HCT116 (cell line): Measurements from ENCODE around the gene CTSL. TPM values are rescaled to one million over a fixed set of nuclear protein-coding genes. Genes with fewer than 3 reads are reported as not detected.

Experiments used
- ATAC-seq: fragments of 200-7000 bp; cut with Tn5 transposase; 2 replicates; pipeline ENCODE4 v1.9.1; 2020; ENCODE audit warnings: mild to moderate bottlenecking, moderate library complexity
- BruUV-seq: library from RNA; stranded (reverse); fragments of 400-500 nt; replicated peaks from 2 replicates; lab custom pipeline; 2021; lab: Mats Ljungman, UMichigan
- CTCF ChIA-PET: fragments of 300-600 bp; sonication (Branson Sonifier 250); formaldehyde crosslinking; loops from one replicate; lab custom pipeline; 2021; ENCODE audit warnings: antibody characterized with exemption; lab: Charles Lee
- POLR2A ChIA-PET: fragments of 300-600, 350-600 bp; sonication (Branson Sonifier 250); formaldehyde crosslinking; loops from one replicate; lab custom pipeline; 2021; ENCODE audit warnings: antibody characterized with exemption; lab: Charles Lee
- RAD21 ChIA-PET, 2 experiments: fragments of 300-600 bp; sonication (Branson Sonifier 250); formaldehyde crosslinking; loops; one replicate each; lab custom pipeline; 2023; ENCODE audit warnings: low total read pairs in 2 of 2; ENCODE audit not compliant: uncharacterized antibody in 2 of 2, unreplicated experiment in 2 of 2, low non-redundant PET in 1 of 2; lab: Charles Lee
- DNase-seq: peaks from one replicate; pipeline ENCODE4 v3.0.0-alpha.2; 2010; ENCODE audit warnings: low read depth, low spot score
- H2AFZ ChIP-seq: fragments of 200-600 bp; shearing (Covaris generic), sonication (generic); 2 replicates; pipeline ENCODE4 v1.6.1; 2017; ENCODE audit warnings: low read depth, mixed run types, mixed read lengths, antibody characterized with exemption, low read length; ENCODE audit not compliant: poor library complexity, severe bottlenecking
- H3K27ac ChIP-seq: 2 replicates; pipeline ENCODE4 v1.5.1; 2012; ENCODE audit warnings: low read depth, low read length
- H3K27me3 ChIP-seq: fragments of 200-600 bp; sonication (generic); 2 replicates; pipeline ENCODE4 v1.6.1; 2016; ENCODE audit warnings: mixed run types, low read length, mixed read lengths; ENCODE audit not compliant: insufficient read depth
- H3K36me3 ChIP-seq, 2 experiments: fragments of 200-500 bp in 1 of 2; fragments of 200-600 bp in 1 of 2; sonication (Bioruptor generic) in 1 of 2; sonication (generic) in 1 of 2; 2 replicates each; pipeline versions ENCODE4 v1.5.1 to v1.6.1; 2014 to 2016; ENCODE audit warnings: low read length in 2 of 2, inconsistent platforms in 1 of 2, mixed read lengths in 1 of 2, mixed run types in 1 of 2; ENCODE audit not compliant: insufficient read depth in 2 of 2, control insufficient read depth in 1 of 2
- H3K4me1 ChIP-seq, 2 experiments: fragments of 200-600 bp in 1 of 2; sonication (generic) in 1 of 2; 2 replicates each; pipeline versions ENCODE4 v1.5.1 to v1.6.1; 2012 to 2017; ENCODE audit warnings: low read length in 2 of 2, inconsistent platforms in 1 of 2, mild to moderate bottlenecking in 1 of 2, mixed read lengths in 1 of 2, mixed run types in 1 of 2, moderate library complexity in 1 of 2; ENCODE audit not compliant: insufficient read depth in 2 of 2, control insufficient read depth in 1 of 2
- H3K4me2 ChIP-seq: fragments of 200-600 bp; sonication (generic); 2 replicates; pipeline ENCODE4 v1.6.1; 2017; ENCODE audit warnings: mixed run types, low read length, mixed read lengths
- H3K4me3 ChIP-seq, 2 experiments: fragments of 200-600 bp in 1 of 2; sonication (generic) in 1 of 2; replicated peaks in 1 of 2; 2 replicates each; pipeline ENCODE4 v1.5.1; 2011 to 2016; ENCODE audit warnings: low read length in 2 of 2, control low read depth in 1 of 2, low read depth in 1 of 2, mild to moderate bottlenecking in 1 of 2, mixed read lengths in 1 of 2, mixed run types in 1 of 2
- H3K79me2 ChIP-seq: fragments of 200-600 bp; sonication (generic); 2 replicates; pipeline ENCODE4 v1.6.1; 2017; ENCODE audit warnings: mild to moderate bottlenecking, mixed run types, low read length, moderate library complexity, mixed read lengths; ENCODE audit not compliant: insufficient read depth
- H3K9ac ChIP-seq: fragments of 200-600 bp; sonication (generic); 2 replicates; pipeline ENCODE4 v1.6.1; 2016; ENCODE audit warnings: low read length, mixed read lengths
- H3K9me2 ChIP-seq: fragments of 200-600 bp; sonication (generic), shearing (Covaris generic); 2 replicates; pipeline ENCODE4 v1.6.1; 2017; ENCODE audit warnings: mixed run types, mild to moderate bottlenecking, moderate library complexity; ENCODE audit not compliant: insufficient read depth
- H3K9me3 ChIP-seq, 2 experiments: fragments of 200-500 bp in 1 of 2; fragments of 200-600 bp in 1 of 2; sonication (Bioruptor generic) in 1 of 2; sonication (generic) in 1 of 2; 2 replicates each; pipeline ENCODE4 v1.6.1; 2014 to 2017; ENCODE audit warnings: low read length in 2 of 2, mixed read lengths in 2 of 2, inconsistent platforms in 1 of 2, low read depth in 1 of 2, mild to moderate bottlenecking in 1 of 2, mixed run types in 1 of 2, moderate library complexity in 1 of 2; ENCODE audit not compliant: control insufficient read depth in 1 of 2, insufficient read depth in 1 of 2
- H4K20me1 ChIP-seq: fragments of 200-600 bp; sonication (generic), shearing (Covaris generic); 2 replicates; pipeline ENCODE4 v1.6.1; 2017; ENCODE audit warnings: mixed run types, mild to moderate bottlenecking, moderate library complexity; ENCODE audit not compliant: insufficient read depth
- CBX3 ChIP-seq: IDR thresholded peaks from 2 replicates; pipeline ENCODE4 v1.6.1; 2012; ENCODE audit warnings: low read depth
- EZH2phosphoT487 ChIP-seq: fragments of 200-600 bp; IDR thresholded peaks from 2 replicates; pipeline ENCODE4 v1.6.1; 2018; ENCODE audit warnings: antibody characterized with exemption, borderline replicate concordance
- FOSL1 ChIP-seq: IDR thresholded peaks from 2 replicates; pipeline ENCODE4 v1.6.1; 2012; ENCODE audit warnings: low read depth
- JUND ChIP-seq: IDR thresholded peaks from 2 replicates; pipeline ENCODE4 v1.6.1; 2012
- POLR2AphosphoS5 ChIP-seq: IDR thresholded peaks from 2 replicates; pipeline ENCODE4 v1.6.1; 2011; ENCODE audit warnings: mild to moderate bottlenecking, low read depth, low read length, moderate library complexity
- SIN3A ChIP-seq: IDR thresholded peaks from 2 replicates; pipeline ENCODE4 v1.6.1; 2012; ENCODE audit warnings: low read depth
- SRF ChIP-seq: IDR thresholded peaks from 2 replicates; pipeline ENCODE4 v1.6.1; 2012; ENCODE audit warnings: low read depth
- ZBTB33 ChIP-seq: IDR thresholded peaks from 2 replicates; pipeline ENCODE4 v1.6.1; 2011; ENCODE audit warnings: mild to moderate bottlenecking, low read length, moderate library complexity; ENCODE audit not compliant: insufficient replicate concordance; ENCODE audit errors: extremely low read depth
- ZFX ChIP-seq: fragments of 450-650 bp; IDR thresholded peaks from 2 replicates; pipeline ENCODE4 v1.6.1; 2017
- ZNF274 ChIP-seq: fragments of 200-500 bp; sonication (Bioruptor generic); IDR thresholded peaks from 2 replicates; pipeline ENCODE4 v1.6.1; 2014; ENCODE audit warnings: mild to moderate bottlenecking, low read depth, low read length, inconsistent platforms
- intact Hi-C: fragments of 100-400 bp; cut with micrococcal nuclease; formaldehyde crosslinking; loops from 2 replicates; pipeline ENCODE4 v1.10.0; 2022
- total RNA-seq: library from RNA; stranded (reverse); gene quantifications from one replicate; pipeline ENCODE4 v1.2.1, GENCODE V29; 2021; ENCODE audit not compliant: unreplicated experiment
- TF ChIP-seq, protein P1 (sequence below), 3 experiments: fragments of 200-600 bp in 1 of 3; sonication (generic) in 1 of 3; IDR thresholded peaks in 2 of 3; conservative IDR thresholded peaks in 1 of 3; 2 replicates each; pipeline ENCODE4 v1.5.1; 2012 to 2017; ENCODE audit warnings: low read depth in 2 of 3, low read length in 2 of 3, antibody characterized with exemption in 1 of 3, borderline replicate concordance in 1 of 3, control low read depth in 1 of 3, mild to moderate bottlenecking in 1 of 3, mixed read lengths in 1 of 3, mixed run types in 1 of 3, moderate library complexity in 1 of 3; ENCODE audit not compliant: insufficient read depth in 1 of 3
- TF ChIP-seq, protein P2 (sequence below): IDR thresholded peaks from 2 replicates; pipeline ENCODE4 v1.6.1; 2012

CTSL gene
- total RNA-seq, 1 experiment from 2014 or later, result 63.1 TPM

DNA sequence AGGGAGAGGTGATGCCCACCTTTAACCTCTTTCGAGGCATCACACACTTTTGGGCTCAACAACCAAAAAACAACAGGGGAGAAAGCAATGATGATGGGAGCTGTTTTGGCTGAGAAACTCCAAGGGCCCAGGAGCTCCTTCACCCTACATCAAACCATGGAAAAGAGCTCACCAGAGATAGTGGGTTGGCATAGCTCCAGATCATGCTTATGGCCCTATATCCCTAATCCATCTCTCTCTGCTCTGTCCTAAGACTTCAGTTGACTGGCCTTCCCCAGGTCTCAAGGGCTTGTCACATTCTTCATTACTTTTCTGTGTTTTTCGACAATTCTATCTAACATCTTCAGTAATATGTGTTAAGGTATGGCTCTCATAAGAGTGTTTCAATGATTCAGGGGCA, 5.7 kb upstream of the CTSL start:
- ATAC-seq, result no peak
- intact Hi-C loops, result no loop called here
- Histone ChIP-seq H2AFZ (no peak overlapping the region), H3K9me3 (no peaks in the 10 kb centered on the region), H3K4me3 (no peak overlapping the region), H4K20me1 (no peaks in the 10 kb centered on the region), H3K4me1 (no peaks in the 10 kb centered on the region), H3K27me3 (no peaks in the 10 kb centered on the region), H3K9ac (no peak overlapping the region), H3K9me2 (no peaks in the 10 kb centered on the region), H3K27ac (no peak overlapping the region), H3K79me2 (no peaks in the 10 kb centered on the region), H3K4me2 (no peak overlapping the region), H3K36me3 (no peaks in the 10 kb centered on the region)
- no peak for DNase-seq
- POLR2A ChIA-PET, result no interaction called here
- TF ChIP-seq, protein P1, sequence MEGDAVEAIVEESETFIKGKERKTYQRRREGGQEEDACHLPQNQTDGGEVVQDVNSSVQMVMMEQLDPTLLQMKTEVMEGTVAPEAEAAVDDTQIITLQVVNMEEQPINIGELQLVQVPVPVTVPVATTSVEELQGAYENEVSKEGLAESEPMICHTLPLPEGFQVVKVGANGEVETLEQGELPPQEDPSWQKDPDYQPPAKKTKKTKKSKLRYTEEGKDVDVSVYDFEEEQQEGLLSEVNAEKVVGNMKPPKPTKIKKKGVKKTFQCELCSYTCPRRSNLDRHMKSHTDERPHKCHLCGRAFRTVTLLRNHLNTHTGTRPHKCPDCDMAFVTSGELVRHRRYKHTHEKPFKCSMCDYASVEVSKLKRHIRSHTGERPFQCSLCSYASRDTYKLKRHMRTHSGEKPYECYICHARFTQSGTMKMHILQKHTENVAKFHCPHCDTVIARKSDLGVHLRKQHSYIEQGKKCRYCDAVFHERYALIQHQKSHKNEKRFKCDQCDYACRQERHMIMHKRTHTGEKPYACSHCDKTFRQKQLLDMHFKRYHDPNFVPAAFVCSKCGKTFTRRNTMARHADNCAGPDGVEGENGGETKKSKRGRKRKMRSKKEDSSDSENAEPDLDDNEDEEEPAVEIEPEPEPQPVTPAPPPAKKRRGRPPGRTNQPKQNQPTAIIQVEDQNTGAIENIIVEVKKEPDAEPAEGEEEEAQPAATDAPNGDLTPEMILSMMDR (IDR thresholded peaks at IDR 0.05 in 2 of 3, conservative IDR thresholded peaks at IDR 0.05 in 1 of 3; ENCODE audit: borderline replicate concordance in 1 of 3, insufficient read depth in 1 of 3, low read depth in 2 of 3, low read length in 2 of 3), result no peak
- TF ChIP-seq ZNF274 (no peak), EZH2phosphoT487 (no peak), CBX3 (no peak), JUND (no peak)
- RAD21 ChIA-PET, result no interaction called here
- BruUV-seq, result no TSS peak
- CTCF ChIA-PET, result no interaction called here

GRCh38 chr9:87722393-87723088, 3.4 kb upstream of the CTSL start:
- ChIA-PET CTCF (no interaction called here), RAD21 (no interaction called here), POLR2A (no interaction called here)
- no TSS peak for BruUV-seq
- Histone ChIP-seq H3K4me2 (no peak overlapping the region), H3K36me3 (0 out of 4 replicates have a peak, but pooled peaks cover 0 to under 1% of the 10 kb centered on the region in 2 experiments), H3K9me2 (no peaks in the 10 kb centered on the region), H3K4me1 (peaks cover 7 to 14% of the 10 kb centered on the region in 2 experiments; a peak in 3 of 4 replicates), H2AFZ (no peak overlapping the region), H3K79me2 (no peaks in the 10 kb centered on the region), H3K9ac (no peak overlapping the region), H3K4me3 (no peak overlapping the region), H3K9me3 (no peaks in the 10 kb centered on the region), H3K27me3 (no peaks in the 10 kb centered on the region), H3K27ac (no peak overlapping the region), H4K20me1 (no peaks in the 10 kb centered on the region)
- no peak for ATAC-seq
- DNase-seq, result no peak
- intact Hi-C loops, result no loop called here
- TF ChIP-seq EZH2phosphoT487 (no peak), SRF (no peak), ZFX (no peak), ZNF274 (no peak), POLR2AphosphoS5 (no peak), SIN3A (no peak), FOSL1 (no peak), ZBTB33 (no peak)
- TF ChIP-seq, protein P1 (IDR thresholded peaks at IDR 0.05 in 2 of 3, conservative IDR thresholded peaks at IDR 0.05 in 1 of 3; ENCODE audit: borderline replicate concordance in 1 of 3, insufficient read depth in 1 of 3, low read depth in 2 of 3, low read length in 2 of 3), result no peak
- TF ChIP-seq, protein P2, sequence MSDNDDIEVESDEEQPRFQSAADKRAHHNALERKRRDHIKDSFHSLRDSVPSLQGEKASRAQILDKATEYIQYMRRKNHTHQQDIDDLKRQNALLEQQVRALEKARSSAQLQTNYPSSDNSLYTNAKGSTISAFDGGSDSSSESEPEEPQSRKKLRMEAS, result no peak
